Lower lobe of right lung (tissue), 2 donors: Measurements from ENCODE around the gene RAB27A. TPM values are rescaled to one million over a fixed set of nuclear protein-coding genes. Genes with fewer than 3 reads are reported as not detected.
"Not testable (repeated sequence)": the region's sequence is repeated elsewhere in the genome, so short reads cannot be mapped to it uniquely, and the experiment has no call there.

ENCODE experiments used
- ATAC-seq, 2 donors: fragments of 200-7000 bp; cut with Tn5 transposase; one replicate each; pipeline ENCODE4 v1.9.1; 2020 to 2022; ENCODE audit warnings: mild to moderate bottlenecking in 2 of 2, moderate library complexity in 2 of 2
- DNase-seq: peaks from one replicate; pipeline ENCODE4 v3.0.0-alpha.2; 2020
- H3K27ac ChIP-seq: fragments of 200-600 bp; one replicate; pipeline ENCODE4 v1.8.0; 2022
- H3K27me3 ChIP-seq: fragments of 200-600 bp; one replicate; pipeline ENCODE4 v1.8.0; 2022; ENCODE audit warnings: low read depth
- H3K36me3 ChIP-seq: fragments of 200-600 bp; one replicate; pipeline ENCODE4 v1.8.0; 2022; ENCODE audit warnings: mild to moderate bottlenecking
- H3K4me1 ChIP-seq: fragments of 200-600 bp; one replicate; pipeline ENCODE4 v1.8.0; 2022
- H3K4me3 ChIP-seq: fragments of 200-600 bp; one replicate; pipeline ENCODE4 v1.8.0; 2022; ENCODE audit warnings: mild to moderate bottlenecking
- H3K9me3 ChIP-seq: fragments of 200-600 bp; one replicate; pipeline ENCODE4 v1.8.0; 2022
- intact Hi-C: fragments of 100-400 bp; cut with DNase I; formaldehyde crosslinking; loops from one replicate; pipeline ENCODE4 v1.11.0; 2022
- total RNA-seq: library from RNA; stranded (reverse); fragmentation: NEBNext Ultra II Directional; extraction: Animal tissue kit (Norgen Biotek cat#: 25700); gene quantifications from one replicate; pipeline ENCODE4 v1.2.1, GENCODE V29; 2021
- TF ChIP-seq, protein P1 (sequence below): fragments of 200-600 bp; IDR thresholded peaks from one replicate; pipeline ENCODE4 v1.8.0; 2022; ENCODE audit warnings: antibody characterized with exemption, mild to moderate bottlenecking
- donor health status: DM: no; HTN: yes; CAD: no; lungs with severe emphysema.

Gene RAB27A
- total RNA-seq, 1 donor from 2014 or later, result 63.4 TPM

GRCh38 chr15:55322467-55322866, 32.9 kb upstream of the RAB27A start:
- H3K27ac ChIP-seq, result no peak overlapping the region
- ATAC-seq, result no peak
- no peak for DNase-seq
- TF ChIP-seq, protein P1, sequence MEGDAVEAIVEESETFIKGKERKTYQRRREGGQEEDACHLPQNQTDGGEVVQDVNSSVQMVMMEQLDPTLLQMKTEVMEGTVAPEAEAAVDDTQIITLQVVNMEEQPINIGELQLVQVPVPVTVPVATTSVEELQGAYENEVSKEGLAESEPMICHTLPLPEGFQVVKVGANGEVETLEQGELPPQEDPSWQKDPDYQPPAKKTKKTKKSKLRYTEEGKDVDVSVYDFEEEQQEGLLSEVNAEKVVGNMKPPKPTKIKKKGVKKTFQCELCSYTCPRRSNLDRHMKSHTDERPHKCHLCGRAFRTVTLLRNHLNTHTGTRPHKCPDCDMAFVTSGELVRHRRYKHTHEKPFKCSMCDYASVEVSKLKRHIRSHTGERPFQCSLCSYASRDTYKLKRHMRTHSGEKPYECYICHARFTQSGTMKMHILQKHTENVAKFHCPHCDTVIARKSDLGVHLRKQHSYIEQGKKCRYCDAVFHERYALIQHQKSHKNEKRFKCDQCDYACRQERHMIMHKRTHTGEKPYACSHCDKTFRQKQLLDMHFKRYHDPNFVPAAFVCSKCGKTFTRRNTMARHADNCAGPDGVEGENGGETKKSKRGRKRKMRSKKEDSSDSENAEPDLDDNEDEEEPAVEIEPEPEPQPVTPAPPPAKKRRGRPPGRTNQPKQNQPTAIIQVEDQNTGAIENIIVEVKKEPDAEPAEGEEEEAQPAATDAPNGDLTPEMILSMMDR, result no peak
- H3K4me1 ChIP-seq, result peaks cover 25% of the 10 kb centered on the region
- no peaks in the 10 kb centered on the region for H3K27me3 ChIP-seq
- peaks cover under 1% of the 10 kb centered on the region for H3K36me3 ChIP-seq
- intact Hi-C loops, result no loop called here
- no peak overlapping the region for H3K4me3 ChIP-seq
- H3K9me3 ChIP-seq, result no peaks in the 10 kb centered on the region

DNA sequence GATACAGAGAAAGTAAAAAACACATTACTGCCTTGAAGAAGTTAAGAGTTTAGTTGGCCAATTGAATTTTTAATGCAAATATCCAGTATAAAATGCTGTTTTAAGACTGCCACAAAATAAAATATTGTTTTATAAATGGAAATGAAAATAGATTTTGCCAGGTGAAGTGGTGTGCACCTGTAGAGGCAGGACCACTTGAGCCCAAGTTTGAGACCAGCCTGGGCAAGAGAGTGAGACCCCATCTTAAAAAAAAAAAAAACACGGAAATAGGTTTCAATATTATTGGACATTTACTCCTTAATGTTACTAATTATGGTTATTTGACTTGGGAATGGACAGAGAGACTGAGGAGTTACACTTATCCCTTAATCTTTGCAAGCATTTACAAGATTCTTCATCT, 31.4 kb upstream of the RAB27A start:
- no peaks in the 10 kb centered on the region for H3K27me3 ChIP-seq
- DNase-seq (no peak), ATAC-seq (no peak)
- no peak overlapping the region for H3K4me3 ChIP-seq
- no peaks in the 10 kb centered on the region for H3K9me3 ChIP-seq
- intact Hi-C loops, result no loop called here
- H3K27ac ChIP-seq, result no peak overlapping the region
- TF ChIP-seq, protein P1, result no peak
- peaks cover 33% of the 10 kb centered on the region for H3K4me1 ChIP-seq
- H3K36me3 ChIP-seq, result no peaks in the 10 kb centered on the region

- Histone ChIP-seq H3K27me3 (no peaks in the 10 kb centered on the region), H3K4me3 (peak overlapping the region; percentile 69), H3K4me1 (peaks cover 33% of the 10 kb centered on the region), H3K9me3 (no peaks in the 10 kb centered on the region), H3K27ac (no peak overlapping the region), H3K36me3 (no peaks in the 10 kb centered on the region)
- no peak for DNase-seq
- intact Hi-C loops, result no loop called here
- ATAC-seq, result no peak
- TF ChIP-seq, protein P1, result no peak
Observed at GRCh38 chr15:55320238-55320550, 30.6 kb upstream of the RAB27A start.

DNA sequence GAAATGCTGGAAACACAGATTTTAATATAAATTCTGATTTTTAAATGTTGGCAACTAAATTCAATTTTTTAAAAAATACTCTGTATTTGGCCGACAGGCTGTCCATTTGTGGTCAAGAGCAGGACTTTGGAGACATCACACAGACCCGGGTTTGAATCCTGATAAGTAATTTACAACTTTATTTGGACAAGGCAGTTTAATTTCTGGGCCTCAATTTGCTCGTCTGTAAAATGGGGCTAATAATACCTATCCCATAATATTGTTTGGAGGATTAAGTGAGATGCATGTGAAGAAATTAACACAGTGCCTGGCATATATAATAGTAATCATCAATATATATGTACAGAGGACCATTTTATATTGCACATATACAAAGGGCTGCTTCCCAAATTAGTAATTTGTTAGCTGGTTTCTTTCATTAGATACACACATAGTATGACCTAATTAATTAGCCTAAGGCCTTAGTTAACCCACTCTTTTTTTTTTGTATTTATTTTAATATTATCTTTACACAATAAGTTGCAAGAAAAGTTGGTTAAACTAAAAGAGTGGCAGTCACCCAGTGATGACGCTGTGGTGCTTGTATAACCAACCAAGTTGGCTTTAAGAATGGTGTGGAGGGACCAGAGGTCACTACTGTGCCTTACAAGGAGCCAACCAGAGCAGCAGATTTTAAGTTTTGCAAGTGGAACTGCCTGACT, 30.1 kb upstream of the RAB27A start:
- TF ChIP-seq, protein P1, result no peak
- no peak for DNase-seq
- peak overlapping the region; percentile 94 for H3K27ac ChIP-seq
- peak; percentile 50 to 63 for ATAC-seq
- H3K9me3 ChIP-seq, result no peaks in the 10 kb centered on the region
- intact Hi-C loops, result no loop called here
- H3K36me3 ChIP-seq, result no peaks in the 10 kb centered on the region
- H3K27me3 ChIP-seq, result no peaks in the 10 kb centered on the region
- peaks cover 33% of the 10 kb centered on the region for H3K4me1 ChIP-seq
- H3K4me3 ChIP-seq, result peak overlapping the region; percentile 69

- TF ChIP-seq, protein P1, result no peak
- Histone ChIP-seq H3K9me3 (no peaks in the 10 kb centered on the region), H3K4me1 (peaks cover 33% of the 10 kb centered on the region), H3K36me3 (peaks cover 2% of the 10 kb centered on the region), H3K27ac (peak within 1 kb of the TSS; percentile 94), H3K27me3 (no peaks in the 10 kb centered on the region), H3K4me3 (peak within 1 kb of the TSS; percentile 69)
- DNase-seq (peak; percentile 92), ATAC-seq (peak; percentile 97 to 99)
- intact Hi-C loops, result no loop called here
Observed at GRCh38 chr15:55318588-55319494, 29.2 kb upstream of the RAB27A start, which contains the start of the genes PIGB and PIGBOS1. Gene PIGB, plus strand, starts transcription at chr15:55319222. Its CDS starts 29 bp downstream, at chr15:55319251. Gene PIGBOS1, minus strand, starts transcription at chr15:55319123. Its CDS starts 1,331 bp downstream, at chr15:55317792.

- H3K4me3 ChIP-seq, H3K4me1 ChIP-seq, H3K36me3 ChIP-seq, H3K9me3 ChIP-seq, H3K27me3 ChIP-seq, DNase-seq, intact Hi-C loops, H3K27ac ChIP-seq, ATAC-seq: not testable (repeated sequence)
Observed at GRCh38 chr15:55302801-55303200, 13.2 kb upstream of the RAB27A start.
